GM12873 (cell line): ENCODE data around the gene TM4SF4.

Experiments
- CTCF ChIP-seq: IDR thresholded peaks from 2 replicates; pipeline ENCODE4 v1.5.1; 2012; ENCODE audit warnings: low read depth, mild to moderate bottlenecking, moderate library complexity, low read length, control low read depth; ENCODE audit not compliant: insufficient read depth; ENCODE audit errors: missing control alignments

Gene TM4SF4

GRCh38 chr3:149464542-149465328 lies 9.8 kb upstream of the TM4SF4 start:
- TF ChIP-seq CTCF = no peak

GRCh38 chr3:149465351-149465883 lies 9.1 kb upstream of the TM4SF4 start:
- TF ChIP-seq CTCF = no peak

GRCh38 chr3:149466192-149466591 lies 8.3 kb upstream of the TM4SF4 start:
- TF ChIP-seq CTCF = no peak

GRCh38 chr3:149468504-149469212 lies 5.8 kb upstream of the TM4SF4 start:
- TF ChIP-seq CTCF = no peak

- TF ChIP-seq CTCF = no peak
These were observed 4.1 kb upstream of the TM4SF4 start for GRCh38 chr3:149470381-149470780.

- TF ChIP-seq CTCF = no peak
These were observed 2.3 kb upstream of the TM4SF4 start for GRCh38 chr3:149472030-149472797.
